Stimulated activated CD8-positive, alpha-beta memory T cell treated with anti-CD3 and anti-CD28 coated beads, Interleukin-2, amount 100 ng/mL, for 1 hour (primary cell): ENCODE results near the gene TAF10.

Experiments
- DNase-seq, 2 donors: peaks; one replicate each; pipeline ENCODE4 v3.0.0-alpha.2; 2020; ENCODE audit warnings: low read depth in 2 of 2

Gene TAF10

DNA sequence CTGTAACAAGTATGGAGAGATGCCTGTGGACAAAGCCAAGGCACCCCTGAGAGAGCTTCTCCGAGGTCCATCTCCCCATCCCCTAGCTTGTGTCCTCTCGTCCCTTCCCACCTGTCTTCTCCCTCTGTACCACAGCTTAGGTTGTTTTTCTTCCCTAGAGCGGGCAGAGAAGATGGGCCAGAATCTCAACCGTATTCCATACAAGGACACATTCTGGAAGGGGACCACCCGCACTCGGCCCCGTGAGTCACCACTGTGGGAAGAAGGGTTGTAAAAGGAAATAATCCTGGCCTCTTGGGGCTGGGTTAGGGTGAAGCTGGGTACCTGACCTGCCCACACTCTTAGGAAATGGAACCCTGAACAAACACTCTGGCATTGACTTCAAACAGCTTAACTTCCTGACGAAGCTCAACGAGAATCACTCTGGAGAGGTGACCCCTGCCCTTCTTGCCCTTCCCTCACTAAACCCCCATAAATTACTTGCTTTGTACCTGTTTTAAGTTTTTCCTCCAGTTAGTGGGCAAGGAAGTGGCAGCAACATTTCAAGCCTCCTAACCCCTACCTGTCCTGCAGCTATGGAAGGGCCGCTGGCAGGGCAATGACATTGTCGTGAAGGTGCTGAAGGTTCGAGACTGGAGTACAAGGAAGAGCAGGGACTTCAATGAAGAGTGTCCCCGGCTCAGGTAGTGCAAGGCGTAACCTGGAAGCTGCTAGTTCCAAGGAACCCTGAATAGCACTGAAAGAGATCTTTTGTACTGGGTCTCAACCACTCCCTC, 3.1 kb downstream of the TAF10 start:
- no peak for DNase-seq

DNA sequence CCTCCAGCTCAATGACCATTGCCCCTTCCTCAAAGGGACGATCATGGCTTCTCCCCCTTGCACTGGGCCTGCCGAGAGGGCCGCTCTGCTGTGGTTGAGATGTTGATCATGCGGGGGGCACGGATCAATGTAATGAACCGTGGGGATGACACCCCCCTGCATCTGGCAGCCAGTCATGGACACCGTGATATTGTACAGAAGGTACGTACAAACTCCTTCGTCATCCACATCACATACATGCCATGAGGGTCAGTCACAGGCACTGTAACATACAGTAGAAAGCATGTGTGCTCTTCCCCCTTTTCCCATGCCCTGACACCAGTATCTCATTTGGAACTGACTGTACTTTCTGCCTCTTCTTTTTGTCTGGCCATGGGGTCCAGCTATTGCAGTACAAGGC, 4.0 kb downstream of the TAF10 start:
- no peak for DNase-seq

DNA sequence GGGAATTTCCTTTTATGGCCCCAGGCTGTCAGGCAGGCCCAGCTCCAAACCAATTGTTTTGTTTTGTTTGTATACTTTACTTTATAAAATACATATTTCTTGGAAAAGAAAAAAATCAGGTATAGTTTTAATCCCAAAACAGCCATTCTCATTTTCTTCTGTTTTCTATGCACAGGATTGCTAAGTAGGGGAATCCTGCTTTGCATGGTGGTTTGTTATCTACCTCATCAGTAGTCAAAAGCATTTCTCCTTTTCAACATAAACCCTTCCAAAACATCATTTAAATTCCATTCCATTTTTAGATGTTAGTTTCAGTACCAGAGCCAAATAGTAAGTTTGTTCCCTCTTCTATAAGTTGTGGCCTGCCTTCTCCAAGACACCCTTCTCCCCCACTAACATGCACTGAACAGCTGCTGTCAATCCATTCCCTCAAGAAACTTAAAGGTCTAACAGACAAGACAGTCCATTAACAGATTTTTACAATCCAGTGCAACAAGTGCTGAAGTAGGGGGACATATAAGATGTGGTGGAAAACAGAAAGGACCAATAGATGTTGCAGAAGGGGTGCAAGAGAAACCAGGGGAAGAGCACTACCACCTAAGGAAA, 4.7 kb downstream of the TAF10 start:
- no peak for DNase-seq

DNA sequence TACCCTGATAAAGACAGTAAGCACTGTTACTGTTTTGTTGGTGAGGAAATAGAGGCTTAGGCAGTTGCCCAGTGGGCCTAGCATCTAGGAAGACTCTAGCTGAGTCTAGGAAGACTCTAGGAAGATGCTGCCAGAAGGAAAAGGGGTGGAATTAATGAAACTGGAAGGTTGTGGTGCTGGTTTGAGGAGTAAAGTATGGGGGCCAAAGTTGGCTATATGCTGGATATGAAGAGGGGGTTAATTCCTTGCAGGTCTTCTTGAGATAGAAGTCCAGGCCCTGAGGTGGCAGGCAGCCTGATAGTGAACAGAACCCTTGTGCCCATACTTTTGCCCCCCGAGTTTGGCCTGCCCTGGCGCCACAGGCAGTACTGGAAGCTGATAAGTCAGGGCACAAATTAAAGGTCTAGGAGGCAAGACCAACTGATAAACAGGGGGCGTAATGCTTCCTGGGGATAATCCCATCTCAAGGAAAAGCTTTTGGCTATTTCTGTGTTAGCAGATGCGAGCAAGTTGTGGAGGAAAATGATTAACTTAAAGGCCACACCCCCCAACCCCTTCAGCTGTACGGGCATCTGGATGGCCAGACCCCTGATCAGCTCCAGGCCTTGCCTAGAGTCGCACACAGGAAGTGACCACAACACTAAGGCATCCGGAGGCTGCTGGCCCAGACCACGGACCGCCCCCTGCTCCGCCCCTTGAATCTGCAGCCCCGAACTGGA, 5.4 kb downstream of the TAF10 start:
- no peak for DNase-seq

DNA sequence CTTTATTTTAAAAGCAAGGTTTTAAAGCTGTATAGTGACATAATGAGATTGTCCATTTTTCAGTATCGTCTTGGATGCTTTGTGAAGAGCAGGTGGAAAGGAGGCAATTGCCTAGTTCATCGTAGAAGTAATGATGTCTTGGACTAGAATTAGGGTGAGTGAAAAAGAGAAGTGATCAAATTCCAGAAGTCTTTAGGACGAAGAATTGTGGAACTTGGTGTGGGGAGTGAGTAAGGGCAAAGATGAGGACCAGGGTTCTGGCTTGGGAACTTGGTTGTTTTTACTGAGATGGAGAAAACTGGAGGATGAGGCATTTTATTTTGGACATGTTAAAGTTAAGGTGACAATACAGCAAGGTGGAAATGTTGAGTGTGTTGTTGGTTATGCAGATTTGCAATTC, 7.2 kb downstream of the TAF10 start:
- no peak for DNase-seq

DNA sequence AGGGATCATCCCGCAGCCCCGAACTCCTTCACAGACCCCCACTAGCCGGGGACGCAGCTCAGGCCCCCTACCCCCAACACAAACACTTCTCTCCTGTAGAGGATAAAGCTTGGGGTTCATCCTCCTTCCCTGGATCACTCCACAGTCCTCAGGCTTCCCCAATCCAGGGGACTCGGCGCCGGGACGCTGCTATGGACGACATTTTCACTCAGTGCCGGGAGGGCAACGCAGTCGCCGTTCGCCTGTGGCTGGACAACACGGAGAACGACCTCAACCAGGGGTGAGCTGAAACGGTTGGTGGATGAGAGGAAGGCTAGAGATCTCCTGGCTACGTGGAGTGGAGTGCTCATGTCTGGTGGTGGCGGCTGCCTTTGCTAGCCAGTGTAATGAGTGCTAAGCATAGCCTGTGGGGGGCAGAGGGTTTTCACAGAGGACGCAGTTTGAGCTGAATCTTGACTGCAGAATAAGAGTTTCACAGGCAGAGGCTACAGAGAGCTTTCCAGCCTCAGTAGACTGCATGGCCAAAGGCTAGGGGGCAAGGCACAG, 7.9 kb downstream of the TAF10 start:
- DNase-seq = no peak

DNA sequence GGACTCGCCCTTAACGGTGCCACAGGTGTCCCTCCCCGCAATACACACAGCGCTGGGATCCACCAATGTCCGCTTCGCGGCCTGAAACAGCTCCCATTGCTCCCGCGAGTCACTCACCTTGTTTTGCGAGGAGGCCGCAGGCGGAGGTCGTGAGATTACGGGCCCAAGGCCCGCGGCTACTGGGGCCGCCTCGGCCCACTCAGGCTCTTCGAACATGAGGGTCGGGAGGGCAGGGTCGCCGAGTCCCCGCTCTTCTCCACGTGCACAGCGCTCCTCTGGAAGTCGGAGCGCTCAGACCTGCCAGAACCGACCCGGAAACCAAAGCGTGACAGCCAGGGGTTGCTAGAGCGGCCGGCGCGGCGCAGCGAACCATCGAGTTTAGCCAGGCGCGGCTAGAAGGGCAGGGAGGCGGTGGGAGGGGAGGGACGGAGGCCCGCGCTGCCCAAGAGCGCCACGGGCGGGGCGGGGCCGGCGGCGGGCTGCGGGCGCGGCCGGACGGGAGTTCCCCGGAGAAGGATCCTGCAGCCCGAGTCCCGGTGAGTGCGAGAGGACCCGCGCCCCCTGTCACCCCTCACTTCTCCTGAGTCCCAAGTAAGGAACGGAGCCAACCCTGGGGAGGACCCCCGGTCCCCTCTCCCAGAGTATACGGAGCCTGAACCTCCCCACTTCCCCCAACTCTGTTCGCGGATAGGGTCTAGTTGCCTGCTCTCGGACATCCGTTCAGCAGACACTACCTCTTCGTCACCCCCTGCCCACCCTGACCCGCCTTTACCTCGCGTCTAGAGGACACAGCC, 8.5 kb downstream of the TAF10 start, which contains the start of the genes ILK and RRP8:
Gene ILK, plus strand, starts transcription at position 488 of the 794 bp plus-strand sequence. CDS start 498 bp downstream, outside the sequence.
Gene RRP8, minus strand, starts transcription at position 330 of the 794 bp plus-strand sequence. Its CDS starts 114 bp downstream, at position 216.
- peak; percentile 76 for DNase-seq

DNA sequence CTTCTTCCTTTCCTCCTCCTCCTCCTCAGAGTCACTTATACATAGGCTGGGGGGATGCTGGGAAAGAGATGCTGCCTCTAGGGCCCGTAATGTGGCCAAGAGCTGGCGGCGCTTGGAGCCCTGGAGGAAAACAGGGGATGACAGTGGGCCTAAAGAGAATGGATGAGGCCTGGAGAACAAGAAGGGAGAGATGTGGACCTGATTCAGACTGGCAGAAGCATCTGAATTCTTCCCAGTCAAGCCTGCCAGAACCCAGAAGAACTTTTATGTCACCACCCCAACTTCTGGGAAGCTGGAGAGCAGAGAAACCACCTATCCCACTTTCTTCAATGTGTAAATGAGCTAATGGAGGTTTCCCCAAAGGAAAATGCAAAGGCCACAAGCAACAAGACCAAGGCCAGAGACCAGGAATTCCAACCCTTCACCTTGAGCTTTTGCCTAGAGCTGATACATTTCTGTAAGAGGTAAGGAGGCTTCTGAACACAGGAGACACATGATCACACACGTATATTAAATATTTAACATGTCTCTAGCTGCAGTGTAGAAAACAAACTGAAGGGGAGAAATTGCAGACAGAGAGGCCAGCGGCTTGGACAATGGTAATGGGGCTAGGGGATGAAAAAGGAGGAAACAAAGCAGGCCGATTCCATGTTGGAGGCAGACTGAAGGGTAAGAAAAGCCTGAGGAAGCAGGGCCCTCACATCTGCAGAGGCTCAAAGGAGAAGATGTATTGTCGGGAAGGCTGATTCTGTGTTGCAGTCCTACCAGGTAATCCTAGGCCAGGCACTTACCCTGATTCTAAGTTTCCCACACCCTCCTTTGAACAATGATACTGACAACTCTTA, 9.7 kb downstream of the TAF10 start:
- no peak for DNase-seq

DNA sequence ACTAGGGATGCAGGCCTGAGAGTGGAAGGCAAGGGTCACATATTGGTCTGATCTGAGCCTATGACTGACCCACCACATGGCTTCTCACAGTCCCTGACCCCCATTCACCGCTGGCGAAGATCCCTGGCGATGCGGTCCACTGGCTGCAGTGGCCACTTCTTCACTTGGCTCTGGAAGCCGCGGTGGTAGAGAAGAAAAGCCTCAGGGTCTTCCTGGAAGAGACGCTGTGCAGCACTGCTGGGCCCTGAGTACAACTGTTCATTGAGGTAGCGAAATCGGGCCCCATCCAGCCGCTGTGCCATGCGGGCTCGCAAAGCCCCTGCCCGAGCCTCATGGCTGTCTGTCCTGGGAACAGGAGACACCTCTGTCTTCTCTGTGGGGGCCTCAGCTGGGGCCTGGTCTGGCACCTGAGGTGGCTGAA, 11.0 kb downstream of the TAF10 start:
- DNase-seq = no peak

DNA sequence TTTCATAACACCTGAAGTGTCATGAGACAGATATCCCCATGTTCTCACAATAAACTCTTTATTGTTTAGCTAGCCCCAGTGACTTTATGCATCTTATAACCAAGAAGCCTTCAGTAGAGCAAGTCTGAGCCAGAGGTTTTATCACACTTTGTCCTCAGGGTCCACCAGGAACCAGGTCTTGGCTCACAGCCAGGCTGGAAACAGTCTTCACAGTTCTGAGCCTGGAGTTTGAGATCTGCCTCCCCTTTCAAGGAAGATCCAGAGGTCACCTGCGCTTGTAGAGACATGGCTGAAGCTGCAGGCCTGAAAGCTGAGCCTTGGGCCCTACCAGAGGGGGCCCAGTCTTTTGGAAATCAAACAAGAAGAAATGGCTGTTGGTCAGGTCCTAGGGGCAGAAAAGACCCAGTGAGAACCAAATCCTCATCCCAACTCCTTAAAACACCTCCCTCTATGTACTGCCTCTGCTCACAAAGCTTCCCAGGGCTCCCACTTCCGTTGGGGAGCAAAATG, 12.1 kb downstream of the TAF10 start:
- no peak for DNase-seq

DNA sequence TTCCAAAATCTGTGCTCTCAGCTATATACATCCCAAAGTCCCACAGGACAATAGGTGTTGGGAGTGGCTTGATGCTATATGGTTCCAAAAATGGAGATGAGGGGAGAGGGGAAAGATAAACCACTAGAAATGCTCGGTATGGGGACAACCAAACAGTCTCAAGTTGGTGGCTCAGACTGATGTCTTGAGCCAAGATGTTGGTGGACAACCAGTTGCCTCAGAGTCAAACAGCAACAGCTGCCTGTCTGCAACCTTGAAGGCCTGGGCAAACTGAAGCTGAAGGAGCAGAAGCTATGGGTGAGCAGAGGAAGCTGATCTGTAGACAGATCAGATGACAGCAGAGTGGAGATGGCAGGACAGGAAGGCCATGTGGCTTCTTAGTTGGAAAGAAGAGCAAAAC, 12.6 kb downstream of the TAF10 start:
- DNase-seq = no peak

DNA sequence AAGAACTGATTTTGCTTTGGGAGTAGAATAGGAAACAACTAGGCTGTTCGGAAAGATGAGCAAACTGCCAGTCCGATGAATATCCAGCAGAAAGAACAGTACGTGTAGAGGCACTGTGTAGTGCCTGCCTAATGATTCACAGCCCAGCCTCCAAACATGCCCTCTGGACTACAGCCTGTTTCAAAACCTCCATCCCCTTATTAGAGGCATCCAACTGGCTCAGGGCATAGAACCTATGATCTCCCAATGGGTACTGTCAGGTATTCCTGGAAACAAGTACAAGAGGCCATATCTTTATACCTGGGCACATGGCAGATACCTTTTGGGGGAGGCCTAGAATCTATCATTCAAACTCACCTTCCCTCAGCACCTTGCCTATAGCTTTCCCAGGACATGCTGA, 13.5 kb downstream of the TAF10 start:
- DNase-seq = no peak

DNA sequence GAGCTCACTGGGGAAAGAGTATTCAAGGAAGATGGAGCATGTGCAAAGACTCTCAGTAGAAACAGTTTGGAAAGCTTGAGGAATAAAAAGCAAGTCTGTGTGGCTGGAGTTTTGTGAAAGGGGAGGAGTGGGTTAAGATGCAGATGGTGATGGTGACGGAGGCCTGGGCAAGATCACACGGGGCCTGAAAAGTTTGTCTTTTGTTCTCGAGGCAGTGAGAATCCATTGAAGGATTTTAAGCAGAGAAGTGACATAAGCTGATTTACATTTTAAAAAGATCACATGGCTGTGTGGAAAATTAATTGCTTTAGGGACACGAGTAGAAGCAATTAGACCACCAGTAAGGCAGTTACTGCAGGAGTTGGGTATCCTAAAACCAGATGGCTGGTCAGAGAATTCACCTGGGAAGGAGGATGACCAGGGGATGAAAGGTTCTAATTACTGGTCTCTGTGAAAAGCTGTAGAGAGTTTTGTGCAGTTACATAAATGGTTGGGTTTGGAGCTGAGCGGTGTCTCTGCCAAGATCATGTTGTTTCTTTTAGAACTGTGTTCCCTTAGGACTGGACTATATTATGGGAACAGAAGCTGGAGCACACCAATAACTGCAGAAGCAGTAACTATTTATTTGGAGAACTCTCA, 15.7 kb downstream of the TAF10 start:
- DNase-seq = no peak

DNA sequence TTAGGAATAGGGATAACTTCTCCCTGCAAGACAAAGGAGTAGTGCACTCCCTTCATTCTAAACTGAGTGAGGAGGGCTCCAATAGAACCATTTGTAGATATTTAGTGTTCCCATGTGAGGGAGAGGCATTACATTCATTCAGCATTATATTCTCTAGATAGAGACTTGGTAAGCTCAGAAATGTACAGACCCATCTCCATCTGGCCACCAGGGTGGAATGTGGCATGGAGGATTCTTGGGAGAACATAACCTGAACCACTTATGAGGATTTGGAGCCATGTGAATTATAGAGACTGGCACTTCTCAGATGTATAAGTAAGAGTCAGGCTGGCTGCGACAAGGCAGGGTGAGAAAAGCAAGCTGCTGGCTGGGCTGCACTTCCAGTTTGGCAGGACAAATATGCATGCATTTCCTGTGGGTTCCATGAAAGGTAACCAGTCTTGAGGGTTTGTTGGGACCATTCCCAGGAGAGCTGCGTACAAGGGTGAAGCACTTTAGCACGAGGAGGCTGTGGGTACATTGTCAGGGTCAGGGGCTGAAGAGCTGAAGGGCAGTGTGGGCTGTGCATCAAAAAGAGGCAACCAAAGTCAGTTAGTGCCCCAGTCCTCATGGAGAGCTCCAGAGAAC, 17.8 kb downstream of the TAF10 start:
- DNase-seq = no peak

DNA sequence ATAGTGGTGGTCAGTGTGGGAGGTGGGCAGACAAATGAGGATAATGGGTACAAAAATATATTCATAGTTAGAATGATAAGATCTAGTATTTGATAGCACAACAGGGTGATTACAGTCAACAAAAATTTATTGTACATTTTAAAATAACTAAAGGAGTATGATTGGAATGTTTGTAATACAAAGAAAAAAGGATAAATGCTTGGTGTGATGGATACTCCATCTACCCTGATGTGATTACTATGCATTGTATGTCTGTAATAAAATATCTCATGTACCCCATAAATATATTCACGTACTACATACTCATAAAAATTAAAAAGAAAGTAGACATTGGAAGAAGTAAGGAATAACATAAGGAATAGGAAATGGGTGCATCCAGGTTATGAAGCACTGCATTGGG, 24.0 kb downstream of the TAF10 start:
- DNase-seq = no peak

DNA sequence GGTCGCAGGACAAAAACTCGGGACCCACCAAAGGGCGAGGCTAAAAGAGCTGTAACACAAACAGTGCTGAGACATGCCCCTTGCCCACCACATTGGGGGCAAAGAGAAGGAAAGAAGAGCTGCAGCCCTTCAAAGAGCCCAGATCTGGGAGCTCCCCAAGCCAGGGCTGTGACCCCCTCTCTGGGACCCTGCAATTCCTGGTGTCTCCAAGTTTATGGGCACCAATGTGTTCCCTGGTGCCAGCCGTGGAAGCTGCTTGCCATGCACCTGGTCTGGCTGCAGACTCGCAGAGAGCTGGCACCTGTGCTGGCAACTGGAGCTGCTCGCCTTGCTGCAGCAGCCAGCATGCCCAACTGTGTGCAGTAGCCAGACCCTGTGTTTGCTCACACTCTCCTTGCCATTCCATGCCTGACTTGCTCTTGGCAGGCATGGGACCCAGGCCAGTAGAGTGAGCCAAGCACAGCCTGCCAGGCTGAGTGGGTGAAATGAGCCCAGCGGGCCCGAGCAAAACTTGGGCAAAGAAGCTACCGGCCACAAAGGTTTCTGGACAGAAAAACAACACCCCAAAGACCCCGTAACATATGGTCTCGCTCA, 24.6 kb downstream of the TAF10 start:
- DNase-seq = no peak

DNA sequence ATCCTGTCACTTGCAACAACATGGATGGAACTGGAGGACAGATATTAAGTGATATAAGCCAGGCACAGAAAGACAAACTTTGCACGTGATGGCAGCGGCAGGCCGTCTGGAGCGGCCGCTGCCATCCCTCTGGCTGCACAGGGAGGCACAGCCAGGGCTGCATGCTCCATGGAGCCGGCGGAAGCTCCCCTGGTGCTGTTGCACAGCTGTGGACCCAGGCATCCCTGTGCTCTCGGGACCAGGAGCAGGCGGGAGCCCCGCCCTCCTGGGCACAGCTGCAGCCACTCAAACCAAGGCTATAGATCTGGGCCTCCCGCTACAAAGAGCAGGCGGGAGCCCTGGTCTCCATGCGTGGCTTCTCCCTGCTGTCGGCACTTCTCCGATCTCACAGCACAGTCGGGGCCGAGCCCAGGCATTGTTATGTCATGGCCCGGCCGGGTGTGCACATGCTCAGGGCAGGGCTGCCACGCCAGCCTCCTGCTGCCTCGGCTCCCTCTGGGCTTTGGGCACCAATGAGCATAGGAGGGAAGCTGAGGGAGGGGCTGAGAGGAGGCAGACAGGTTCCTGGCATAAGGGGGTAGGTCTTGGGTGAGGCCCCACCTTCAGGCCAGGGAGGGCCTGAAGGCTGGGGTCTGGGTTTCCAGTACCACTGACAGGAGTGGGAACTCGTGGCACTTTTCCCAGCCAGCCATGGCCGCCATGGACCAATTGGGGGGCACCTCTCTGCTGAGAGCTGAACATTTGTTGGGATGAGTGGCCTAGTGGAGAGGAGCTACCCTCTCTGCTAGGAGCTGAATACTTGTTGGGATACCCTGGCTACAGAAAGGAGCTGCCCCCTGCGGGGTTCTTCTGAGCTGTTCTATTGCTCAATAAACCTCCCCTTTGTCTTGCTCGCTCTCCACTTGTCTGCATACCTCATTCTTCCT, 25.3 kb downstream of the TAF10 start:
- DNase-seq = no peak

DNA sequence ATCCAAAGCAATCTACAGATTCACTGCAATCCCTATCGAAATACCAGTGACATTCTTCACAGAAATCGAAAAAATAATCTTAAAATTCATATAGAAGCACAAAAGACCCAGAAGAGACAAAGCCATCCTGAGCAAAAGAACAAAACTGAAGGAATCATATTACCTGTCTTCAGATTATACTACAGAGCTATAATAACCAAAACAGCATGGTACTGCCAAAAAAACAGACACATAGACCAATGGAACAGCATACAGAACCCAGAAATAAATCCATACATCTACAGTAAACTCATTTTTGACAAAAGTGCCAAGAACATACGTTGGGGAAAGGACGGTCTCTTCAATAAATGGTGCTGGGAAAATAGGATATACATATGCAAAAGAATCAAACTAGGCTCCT, 27.5 kb downstream of the TAF10 start:
- DNase-seq = no peak
